ENCODE data around the gene GCG.

DNA sequence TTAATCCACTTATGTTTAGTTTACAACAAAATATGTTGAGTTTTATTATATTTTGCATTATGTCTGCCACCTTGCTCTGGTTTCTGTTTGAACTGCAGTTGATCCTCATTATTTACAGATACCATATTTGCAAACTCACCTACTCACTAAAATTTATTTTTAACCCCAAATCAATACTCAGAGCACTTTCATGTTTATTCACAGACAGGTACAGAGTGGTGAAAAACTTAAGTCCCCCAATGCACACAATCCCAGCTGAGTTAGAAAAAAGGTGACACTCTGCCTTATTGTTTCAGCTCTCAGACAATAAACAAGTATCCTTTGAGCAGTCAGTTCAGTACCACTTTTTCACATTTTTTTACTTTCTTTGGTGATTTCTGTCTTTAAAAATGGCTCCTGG, 13.7 kb downstream of the GCG start:
- TF ChIP-seq, protein P1, sequence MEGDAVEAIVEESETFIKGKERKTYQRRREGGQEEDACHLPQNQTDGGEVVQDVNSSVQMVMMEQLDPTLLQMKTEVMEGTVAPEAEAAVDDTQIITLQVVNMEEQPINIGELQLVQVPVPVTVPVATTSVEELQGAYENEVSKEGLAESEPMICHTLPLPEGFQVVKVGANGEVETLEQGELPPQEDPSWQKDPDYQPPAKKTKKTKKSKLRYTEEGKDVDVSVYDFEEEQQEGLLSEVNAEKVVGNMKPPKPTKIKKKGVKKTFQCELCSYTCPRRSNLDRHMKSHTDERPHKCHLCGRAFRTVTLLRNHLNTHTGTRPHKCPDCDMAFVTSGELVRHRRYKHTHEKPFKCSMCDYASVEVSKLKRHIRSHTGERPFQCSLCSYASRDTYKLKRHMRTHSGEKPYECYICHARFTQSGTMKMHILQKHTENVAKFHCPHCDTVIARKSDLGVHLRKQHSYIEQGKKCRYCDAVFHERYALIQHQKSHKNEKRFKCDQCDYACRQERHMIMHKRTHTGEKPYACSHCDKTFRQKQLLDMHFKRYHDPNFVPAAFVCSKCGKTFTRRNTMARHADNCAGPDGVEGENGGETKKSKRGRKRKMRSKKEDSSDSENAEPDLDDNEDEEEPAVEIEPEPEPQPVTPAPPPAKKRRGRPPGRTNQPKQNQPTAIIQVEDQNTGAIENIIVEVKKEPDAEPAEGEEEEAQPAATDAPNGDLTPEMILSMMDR (conservative IDR thresholded peaks at IDR 0.05) = no peak
- TF ChIP-seq EZH2 (IDR thresholded peaks at IDR 0.05; ENCODE audit: low read depth) = no peak
